NCI-H1092 treated with DMSO at 0.1 percent for 48 hours (cell line): ENCODE measurements around the gene PRKN.

Experiments
- DNase-seq: peaks from one replicate; lab custom pipeline; 2025; lab: John Stamatoyannopoulos, UW

Gene PRKN

DNA sequence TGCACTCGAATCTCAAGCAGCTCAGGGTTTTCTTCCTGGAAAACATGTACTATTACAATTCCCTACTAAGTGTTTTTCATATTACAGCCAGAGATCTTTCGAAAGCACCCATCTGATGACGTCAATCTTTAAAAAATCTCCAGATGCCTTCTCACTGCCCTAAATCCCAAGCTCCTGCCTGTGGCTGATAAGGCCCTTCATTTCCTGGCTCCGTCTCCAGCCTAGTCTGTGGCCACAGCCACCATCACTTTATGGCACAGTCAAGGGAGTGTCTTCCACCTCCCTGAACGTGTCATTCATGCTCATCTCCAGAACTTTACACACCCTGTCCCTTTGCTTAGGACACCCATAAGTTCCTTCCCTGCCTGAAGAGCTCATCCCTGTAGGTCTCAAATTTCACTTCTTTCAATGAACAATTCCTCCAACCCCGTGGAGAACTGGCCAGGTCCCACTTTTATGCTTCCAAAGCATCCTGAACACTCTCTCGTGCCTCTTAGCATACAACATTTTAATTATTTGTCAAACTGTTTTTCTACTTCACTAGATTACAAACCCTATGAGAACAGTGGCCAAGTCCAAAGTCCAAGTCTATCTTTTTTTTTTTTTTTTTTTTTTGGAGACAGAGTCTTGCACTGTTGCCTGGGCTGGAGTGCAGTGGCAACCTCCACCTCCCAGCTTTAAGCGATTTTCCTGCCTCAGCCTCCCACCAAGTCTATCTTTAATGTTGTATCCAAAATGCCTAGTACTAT lies 1347.6 kb downstream of the PRKN start:
- no peak for DNase-seq

DNA sequence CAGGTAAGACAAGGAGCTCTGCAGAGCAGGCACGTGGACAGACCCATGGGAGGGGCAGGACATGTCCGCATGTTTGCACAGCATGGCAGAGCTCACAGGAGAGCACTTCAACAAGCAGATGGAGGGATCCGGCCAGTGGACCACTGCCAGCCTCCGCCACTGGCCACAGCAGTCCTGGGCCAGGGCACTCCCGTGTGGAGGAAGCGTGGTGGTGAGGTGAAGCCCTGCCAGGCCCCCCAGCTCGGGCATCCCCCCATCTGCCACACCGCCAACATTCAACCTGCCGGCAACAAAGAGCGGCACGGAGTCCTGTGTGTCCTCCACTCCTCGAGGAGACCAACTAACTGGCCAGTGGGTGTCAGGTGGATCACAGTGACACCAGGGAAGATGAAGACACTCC lies 1349.5 kb downstream of the PRKN start:
- DNase-seq: no peak

DNA sequence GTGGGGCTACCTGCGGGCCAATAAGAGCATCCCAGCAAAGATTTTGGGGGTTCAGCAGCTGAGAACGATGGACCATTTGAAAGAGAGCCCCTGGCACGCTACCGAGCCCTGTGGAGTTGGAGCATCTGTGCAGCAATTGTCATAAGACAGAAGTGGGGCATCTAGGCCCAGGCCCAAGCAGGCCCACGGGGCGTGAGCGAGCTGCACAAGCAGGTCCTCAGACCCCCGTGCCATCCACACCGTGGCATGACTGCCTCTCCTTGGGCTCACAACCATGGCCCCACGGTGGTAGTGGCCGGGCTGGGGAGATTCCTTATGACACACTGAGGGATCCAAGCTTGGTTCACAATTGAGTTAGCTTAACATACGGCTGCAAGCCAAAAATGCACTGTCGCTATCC lies 1350.5 kb downstream of the PRKN start:
- DNase-seq: no peak

DNA sequence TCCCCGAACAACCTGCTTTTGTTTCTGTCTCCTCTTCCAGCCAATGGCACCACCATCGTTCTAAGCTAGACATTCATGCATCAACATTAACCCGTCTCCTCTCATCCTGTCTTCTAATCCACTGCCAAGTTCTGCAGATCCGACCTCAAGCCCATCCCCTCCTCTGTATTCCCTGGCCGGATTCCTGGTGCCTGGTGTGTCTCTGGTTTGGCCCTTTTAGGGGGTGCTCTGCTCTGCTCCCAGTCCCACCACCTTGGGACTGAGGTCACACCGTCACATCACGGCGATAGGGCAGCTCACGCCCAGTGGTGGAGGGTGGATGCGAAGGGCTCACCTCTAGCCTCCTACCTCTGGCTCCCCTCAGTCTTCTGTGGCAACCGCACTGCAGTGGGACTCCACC lies 1351.2 kb downstream of the PRKN start:
- DNase-seq: no peak

DNA sequence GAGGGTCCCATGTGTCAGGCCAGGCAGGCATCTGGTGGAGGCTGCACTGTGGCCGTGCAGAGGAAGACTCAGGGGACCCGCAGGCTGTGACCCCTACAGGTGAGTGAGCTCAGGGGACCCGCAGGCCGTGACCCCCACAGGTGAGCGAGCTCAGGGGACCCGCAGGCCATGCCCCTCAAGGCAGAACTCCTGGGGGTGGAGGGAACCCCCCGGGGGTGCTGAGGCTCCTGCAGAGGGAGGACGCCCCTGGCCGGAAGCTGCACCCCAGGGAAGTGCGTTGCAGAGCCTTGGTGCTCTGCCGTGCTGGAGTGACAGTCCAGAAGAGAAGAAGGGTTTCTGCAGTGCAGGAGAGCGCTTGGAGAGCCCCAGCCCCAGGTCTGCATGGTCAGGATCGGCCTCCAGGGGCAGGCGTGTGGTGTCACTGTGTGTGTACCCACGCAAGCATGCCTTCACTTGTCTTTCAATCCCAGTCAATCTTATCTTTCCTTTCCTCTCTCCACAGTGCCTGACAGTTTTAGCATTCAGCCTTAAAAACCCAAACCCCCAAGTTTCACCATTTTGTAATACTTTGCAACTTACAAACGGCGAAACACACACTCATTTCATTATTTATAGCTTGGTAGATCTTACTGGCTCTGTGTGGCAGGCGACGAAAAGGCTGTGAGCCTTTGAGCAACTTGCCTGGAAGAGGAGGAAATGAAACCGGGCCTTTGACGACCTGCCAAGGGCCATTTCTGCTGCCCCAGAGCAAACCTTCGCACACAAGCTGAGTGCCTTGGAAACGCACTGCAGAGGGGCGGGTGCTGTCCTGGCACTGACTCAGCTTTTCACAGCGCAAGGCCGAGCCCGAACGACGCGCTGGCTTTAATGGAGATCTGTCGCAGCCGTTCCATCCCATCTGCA lies 1352.3 kb downstream of the PRKN start:
- peak; percentile 54 for DNase-seq

DNA sequence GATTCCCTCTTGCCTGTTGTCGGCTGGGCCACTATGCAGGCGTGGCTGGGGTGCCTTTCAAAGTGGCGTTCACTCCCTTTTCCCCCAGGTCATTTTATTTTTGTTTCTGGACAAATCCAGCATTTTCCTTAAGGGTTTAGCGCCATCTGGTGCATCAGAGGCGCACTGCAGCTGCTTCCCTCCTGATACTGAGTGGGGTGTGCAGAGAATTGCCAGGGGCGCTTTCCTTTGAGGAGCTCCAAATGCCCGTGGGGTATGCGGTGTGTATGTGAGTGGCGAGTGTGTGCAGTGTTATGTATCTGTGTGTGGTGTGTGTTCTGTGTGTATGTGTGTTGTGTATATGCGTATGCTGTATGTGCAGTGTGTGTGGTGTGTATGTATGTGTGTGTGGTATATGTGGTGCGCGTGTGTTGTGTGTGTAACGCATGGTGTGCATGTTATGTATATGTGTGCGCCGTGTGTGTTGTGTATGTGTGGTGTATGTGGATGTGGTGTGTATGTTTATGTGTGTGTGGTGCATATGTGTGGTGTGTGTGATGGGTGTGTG lies 1353.6 kb downstream of the PRKN start:
- DNase-seq: peak; percentile 65

DNA sequence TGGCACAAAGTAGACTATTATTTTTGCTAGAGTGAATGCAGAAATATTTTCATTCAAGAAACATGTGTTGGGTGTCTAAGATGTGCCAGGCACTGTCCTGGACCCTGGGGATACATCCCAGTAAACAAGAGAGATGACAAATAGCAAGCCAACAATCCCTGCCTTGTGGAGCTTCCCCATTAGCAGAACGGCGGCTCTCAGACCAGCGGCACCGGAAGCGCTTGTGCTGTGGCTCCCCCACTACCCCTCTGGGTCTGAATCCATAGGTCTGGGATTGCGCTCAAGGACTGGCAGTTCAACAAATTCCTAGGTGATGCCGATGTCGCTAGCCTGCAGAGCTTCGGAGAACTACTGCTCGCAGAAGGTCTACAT lies 1355.2 kb downstream of the PRKN start:
- DNase-seq: no peak

DNA sequence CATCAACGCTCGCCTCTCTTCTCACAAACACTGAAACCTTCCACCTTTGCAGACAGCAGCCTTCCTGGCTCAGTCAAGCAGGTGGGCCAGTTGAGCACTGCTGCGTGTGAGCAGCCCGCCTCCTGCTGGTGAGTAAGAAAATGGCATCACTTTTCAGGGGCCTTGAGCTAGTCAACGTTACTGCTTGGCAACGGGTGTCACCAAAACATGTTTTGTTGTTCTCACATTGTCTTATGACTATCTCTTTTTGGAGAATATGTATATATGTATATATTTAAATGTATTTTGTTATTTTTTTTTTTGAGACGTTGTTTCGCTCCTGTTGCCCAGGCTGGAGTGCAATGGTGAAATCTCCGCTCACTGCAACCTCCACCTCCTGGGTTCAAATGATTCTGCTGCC lies 1356.7 kb downstream of the PRKN start:
- peak; percentile 84 for DNase-seq

DNA sequence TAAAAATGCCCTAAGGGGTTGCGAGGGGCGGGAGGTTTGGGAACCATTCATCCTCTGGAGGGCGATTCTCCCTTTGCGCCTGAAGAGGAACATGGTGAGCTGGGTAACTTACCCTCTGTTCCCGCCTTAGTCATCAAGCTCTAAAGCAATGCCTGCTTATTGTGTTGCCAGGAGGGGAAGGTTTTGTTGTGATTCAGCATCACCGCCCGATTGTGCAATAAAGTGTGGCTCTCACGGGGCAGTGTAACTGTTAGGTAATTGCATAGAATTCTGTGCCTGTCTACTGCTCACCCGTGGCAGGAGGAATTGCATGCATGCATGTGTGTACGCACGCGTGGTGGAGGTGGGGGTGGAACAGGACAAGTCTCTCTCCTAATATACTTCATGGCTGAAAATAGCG lies 1358.2 kb downstream of the PRKN start:
- no peak for DNase-seq

DNA sequence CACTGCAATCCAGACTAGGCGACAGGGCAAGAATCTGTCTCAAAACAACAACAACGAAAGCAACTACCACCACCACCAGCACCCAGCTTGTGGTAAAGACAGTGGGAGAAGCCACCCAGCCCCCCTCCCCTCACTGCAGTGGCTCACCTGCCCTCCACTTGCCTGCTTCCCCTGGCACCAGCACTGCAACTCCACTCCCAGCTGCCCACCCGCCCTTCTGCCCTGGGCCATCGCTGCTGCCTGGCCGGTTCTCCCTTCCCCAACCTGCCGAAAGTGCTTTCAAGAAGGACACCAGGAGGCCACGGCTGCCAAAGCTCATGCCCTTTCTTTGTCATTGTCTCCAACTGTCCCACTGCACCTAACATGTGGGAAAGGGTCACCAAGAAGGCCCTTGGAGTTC lies 1359.1 kb downstream of the PRKN start:
- DNase-seq: no peak

DNA sequence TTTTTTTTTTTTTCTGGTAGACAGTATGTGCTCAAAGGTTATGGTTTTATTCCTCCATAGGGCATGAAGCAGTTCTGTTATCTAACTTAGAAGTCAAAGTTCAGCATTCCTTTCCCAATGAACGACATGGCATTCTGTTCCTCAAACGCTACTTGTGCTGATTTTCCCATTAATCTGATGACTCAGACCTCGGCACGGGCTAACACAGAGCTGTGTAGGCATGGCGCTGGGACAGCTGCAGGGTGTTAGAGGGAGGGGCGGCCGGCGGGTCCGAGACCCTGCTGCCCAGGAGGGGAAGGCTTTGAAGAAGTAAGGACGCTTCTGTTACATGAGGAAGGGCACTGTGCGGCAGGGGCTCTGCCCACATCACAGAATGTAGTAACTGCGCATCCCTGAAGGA lies 1360.1 kb downstream of the PRKN start:
- no peak for DNase-seq

DNA sequence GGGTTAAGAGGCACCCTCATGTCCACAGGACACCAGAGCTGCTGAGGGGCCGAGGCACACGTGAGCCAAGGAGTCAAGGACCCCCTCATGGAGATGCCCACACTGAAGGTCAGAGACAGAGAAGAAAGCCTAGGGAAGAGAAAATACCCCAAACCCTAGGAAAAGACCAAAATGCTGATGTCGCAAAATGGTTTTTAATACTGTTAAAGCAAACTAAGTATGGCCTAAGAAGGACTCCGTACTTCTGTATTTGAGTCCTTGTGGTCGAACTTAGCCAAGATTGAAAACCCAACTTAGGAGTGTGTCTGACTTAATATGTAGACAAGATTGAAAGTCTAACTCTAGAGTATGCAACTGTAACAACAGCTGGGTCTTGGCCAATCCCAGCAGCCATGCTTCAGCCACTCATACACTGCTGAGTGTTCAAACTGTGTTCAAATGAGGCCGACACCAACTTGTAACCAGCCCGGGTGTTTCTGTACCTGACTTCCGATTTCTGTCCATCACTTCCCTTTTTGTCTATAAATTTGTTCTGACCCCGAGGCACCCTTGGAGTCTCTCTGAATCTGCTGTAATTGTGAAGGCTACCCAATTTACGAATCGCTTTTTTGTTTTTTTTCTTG lies 1361.2 kb downstream of the PRKN start:
- DNase-seq: no peak

DNA sequence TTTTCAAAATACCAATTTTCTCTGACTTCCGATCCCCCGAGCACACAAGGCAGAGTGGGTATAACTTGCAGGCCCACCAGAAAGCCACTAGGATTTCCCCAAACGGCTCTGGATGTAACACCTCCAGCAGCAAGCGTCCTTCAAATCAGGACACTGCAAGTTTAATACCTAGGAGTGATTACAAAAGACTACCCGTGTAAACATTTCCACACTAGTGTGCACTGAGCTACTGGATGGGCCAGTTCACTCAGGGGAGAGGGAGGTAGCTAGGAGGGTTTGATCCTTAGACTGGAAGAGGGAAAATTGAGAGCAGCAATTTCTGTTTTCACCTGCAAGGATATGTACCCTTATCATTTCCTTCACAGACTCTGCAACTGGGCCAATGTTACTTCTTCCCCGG lies 1361.9 kb downstream of the PRKN start:
- no peak for DNase-seq

DNA sequence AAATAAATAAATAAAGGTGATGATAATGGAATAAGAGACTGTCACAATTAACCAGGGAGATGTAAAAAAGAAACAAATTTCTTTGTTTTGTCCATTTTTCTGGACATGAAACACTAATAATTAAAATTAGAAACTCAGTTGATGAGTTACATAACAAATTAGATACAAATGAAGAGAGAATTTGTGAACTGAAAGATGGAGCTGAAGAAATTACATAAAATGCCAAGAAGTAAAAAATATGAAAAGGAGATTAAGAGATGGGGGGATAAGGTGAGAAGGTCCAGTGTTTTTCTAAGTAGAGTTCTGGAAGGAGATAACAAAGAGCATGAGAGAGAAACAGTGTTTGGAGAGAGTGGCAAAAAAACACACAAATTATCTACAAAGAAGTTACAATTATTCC lies 1364.3 kb downstream of the PRKN start:
- no peak for DNase-seq

DNA sequence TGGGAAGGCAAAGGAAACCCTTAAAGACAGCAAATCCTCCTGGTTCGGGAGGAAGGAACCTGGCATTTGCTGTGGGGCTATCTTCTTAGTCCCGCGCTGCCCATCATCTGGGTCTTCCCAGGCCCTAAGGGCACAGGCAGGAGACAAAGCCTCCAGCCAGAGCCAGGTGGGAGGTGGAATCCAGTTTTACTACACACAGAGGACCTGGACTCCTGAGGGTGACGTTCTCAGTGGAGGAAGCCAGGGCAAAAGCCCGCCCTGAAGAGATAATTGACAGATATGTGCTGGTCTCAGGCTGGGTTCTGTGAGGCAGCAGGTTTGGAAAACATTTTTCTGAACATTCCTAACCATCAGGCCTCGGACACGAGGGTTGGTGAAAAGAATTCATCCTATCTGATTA lies 1365.3 kb downstream of the PRKN start:
- no peak for DNase-seq

DNA sequence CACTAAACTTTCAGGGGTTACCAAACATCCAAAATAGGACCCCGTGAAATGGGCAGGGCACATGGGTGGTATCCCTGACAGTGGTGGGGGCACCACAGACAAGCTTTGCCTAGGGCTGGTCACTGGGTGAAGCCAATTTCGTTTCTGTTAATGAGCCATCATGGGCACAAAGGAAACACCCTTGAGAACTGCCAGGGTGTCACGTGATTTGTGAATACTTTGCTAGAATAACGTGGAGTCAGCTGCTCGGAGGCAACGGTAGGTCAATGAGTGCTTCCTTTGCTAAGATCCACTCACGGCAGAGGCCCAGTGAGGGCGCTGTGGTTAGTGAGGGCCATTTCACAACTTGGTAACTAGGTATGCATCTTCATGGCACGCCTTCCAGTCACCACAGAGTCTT lies 1366.0 kb downstream of the PRKN start:
- DNase-seq: no peak

DNA sequence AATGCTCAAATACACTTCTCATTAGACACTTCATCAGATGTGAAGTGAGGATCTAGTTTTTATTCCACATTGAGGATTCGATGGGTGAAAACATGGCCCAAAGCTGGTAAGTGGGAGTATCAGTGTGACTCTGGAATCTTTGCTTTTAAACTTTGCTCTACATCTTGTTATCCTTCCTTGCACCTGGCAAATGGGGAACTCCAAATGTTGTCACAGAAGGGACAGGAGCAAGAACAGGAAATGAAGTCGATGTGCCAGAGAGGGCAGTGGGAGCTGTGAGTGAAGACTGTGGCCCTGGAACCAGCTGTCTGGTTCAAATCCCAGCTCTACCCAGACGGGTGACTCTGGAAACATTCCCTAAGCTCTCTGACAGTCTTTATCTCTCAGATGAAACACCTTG lies 1367.0 kb downstream of the PRKN start:
- DNase-seq: no peak

DNA sequence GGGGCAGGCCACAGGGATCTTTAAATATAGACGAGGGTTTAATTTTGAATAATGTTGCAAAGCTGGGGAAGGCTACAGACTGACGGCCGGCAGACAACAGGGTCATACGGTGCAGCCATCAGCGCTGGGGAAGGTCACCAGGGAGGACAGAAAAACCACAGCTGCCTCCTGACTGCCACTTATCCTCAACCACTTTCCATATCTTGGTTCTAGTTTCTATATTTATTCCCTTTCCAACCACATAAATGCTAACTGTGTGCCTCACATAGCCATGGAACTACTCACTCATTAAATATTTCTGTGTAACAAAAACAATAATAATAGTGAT lies 1368.0 kb downstream of the PRKN start:
- no peak for DNase-seq

DNA sequence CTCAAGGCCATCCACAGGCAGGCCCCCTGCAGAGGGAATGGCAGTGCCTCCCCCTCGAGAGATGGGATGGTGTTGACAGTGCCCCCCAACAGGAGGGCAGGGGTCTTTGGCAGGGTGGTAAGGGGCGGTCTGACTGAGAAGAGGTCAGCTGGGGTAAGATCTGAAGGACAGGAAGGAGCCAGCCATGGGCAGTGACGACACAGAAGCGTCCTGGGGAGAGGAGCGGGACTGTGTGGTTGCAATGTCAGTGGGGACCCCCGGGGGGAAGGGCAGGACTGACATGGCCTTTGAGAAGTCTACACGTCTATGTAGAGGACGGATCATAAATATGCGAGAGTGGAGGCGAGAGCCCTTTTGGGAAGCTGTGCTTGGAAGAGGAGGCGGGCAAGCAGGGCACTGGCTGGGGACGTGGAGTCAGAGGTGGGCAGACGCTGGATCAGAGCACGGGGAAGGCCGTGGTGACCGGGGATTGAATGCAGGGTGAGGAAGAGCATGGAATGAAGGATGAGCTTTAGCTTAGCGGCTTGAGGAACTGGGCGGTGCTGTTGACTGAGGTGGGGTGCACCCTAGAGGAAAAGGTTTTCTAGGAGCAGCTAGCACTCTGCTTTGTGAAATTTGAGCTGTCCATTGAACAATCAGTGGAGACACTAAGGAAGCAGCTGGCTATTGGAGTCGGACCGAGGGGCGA lies 1371.3 kb downstream of the PRKN start:
- DNase-seq: no peak

DNA sequence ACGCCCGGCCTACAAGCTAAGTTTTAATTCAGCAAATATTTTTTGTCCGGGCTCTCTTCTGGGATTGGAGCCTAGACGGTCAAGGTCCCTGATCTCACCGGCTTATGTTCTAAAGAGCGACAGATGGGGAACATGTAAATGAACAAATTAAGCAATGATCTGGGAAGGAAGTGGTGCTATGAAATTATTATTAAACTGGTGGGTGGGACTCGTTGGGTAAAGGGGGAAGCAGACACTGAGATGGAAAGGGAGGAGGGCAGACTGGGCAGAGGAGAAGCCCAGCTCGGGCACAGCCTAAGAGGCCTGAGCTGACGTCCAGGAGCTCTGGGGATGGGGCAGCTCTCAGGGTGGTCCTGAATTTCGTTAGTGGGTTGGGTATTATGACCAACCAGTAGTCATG lies 1371.9 kb downstream of the PRKN start:
- DNase-seq: no peak

DNA sequence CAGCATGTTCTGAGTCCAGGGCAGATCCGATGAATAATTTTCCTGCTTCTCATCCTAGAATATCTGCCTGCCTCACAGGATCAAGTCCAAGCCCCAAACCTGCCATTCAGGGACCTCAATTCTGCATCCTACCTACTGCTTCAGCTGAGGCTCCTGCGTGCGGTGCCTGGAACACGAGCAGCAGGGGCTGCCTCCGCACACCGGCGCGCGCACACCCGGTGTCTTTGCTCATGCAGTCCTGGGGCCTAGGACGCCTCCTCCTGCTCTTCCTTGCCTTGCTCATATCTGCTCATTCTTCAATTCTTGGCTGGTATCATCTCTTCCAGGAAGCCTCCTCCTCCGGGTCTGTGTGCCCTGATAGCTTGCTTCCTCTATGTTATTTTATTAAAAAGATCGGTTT lies 1372.6 kb downstream of the PRKN start:
- DNase-seq: no peak

DNA sequence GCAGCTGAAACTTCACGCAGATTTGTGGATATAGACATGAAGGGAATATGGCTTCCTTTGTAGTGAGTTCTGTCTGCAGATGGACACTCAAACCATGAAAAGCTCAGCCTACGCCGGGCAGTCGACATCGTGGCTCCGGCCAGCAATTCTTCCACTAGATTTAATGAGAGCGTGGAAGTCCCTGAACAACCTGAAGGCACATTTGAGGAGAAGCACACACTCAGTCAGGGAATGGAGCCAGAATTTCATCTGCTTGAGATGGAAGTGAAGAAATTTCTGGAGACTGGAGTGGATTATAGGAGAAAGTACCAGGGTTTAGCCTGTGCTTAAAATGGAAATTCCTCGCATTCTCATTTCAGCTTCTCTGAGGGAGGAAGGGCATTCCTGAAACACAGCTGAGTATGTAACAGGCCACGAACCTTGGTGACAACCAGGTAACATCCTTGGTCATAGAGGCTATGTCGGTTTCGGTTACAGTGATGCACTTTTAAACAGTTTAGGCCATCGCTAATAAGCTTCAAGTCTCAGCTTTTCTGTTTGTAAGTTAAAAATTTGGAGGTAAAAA lies 1373.2 kb downstream of the PRKN start:
- no peak for DNase-seq
